AG09309 (cell line): ENCODE results near the gene SOD3.
A peak's percentile ranks its signal among the peaks of the same experiment; 100 is the strongest.

ENCODE experiments used
- DNase-seq: peaks from one replicate; pipeline ENCODE4 v3.0.0-alpha.2; 2010; ENCODE audit warnings: low read depth
- H3K4me3 ChIP-seq: 2 replicates; pipeline ENCODE4 v1.5.1; 2011; ENCODE audit warnings: mild to moderate bottlenecking, low read depth, low read length, moderate library complexity; ENCODE audit not compliant: control insufficient read depth
- TF ChIP-seq, protein P1 (sequence below): IDR thresholded peaks from 2 replicates; pipeline ENCODE4 v1.5.1; 2011; ENCODE audit warnings: mild to moderate bottlenecking, low read depth, low read length, inconsistent platforms; ENCODE audit not compliant: insufficient read depth, control insufficient read depth; ENCODE audit errors: missing control alignments

Gene SOD3

DNA sequence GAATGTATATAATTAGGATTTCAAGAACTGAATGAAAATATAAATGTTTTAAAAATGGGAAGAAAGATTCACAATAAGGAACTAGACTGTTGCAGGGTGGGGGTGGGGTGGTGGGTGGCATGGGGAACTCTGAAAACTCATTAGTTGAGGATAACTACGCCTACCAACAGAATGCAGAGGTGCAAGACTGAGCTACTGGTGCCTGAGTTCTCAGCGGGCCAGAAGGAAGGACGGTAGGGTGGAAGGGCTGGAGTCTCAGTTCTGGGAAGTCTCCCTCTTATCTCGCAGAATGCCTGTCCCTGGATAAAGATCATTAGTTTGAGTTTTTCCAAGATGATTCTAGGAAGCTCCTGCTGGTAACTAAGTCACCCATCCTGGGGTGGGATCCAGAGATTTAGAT, 1.3 kb upstream of the SOD3 start:
- no peak overlapping the region for H3K4me3 ChIP-seq
- no peak for DNase-seq
- TF ChIP-seq, protein P1, sequence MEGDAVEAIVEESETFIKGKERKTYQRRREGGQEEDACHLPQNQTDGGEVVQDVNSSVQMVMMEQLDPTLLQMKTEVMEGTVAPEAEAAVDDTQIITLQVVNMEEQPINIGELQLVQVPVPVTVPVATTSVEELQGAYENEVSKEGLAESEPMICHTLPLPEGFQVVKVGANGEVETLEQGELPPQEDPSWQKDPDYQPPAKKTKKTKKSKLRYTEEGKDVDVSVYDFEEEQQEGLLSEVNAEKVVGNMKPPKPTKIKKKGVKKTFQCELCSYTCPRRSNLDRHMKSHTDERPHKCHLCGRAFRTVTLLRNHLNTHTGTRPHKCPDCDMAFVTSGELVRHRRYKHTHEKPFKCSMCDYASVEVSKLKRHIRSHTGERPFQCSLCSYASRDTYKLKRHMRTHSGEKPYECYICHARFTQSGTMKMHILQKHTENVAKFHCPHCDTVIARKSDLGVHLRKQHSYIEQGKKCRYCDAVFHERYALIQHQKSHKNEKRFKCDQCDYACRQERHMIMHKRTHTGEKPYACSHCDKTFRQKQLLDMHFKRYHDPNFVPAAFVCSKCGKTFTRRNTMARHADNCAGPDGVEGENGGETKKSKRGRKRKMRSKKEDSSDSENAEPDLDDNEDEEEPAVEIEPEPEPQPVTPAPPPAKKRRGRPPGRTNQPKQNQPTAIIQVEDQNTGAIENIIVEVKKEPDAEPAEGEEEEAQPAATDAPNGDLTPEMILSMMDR, result no peak

DNA sequence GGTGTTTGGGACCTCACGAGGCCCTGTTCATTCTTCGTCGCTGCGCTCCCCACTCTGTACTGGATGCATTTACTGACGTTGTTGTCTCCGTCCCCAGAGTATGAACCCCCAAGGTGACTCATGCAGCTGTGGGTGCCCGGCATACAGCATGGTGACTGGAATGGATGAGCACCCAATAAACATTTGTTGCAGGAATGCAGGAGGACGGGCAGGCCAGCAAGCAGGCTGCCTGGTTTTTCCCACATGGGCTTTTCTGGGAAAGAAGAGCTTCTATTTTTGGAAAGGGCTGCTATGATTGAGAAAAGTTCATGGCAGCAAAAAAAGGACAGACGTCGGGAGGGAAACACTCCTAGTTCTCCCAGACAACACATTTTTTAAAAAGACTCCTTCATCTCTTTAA, 893 bp upstream of the SOD3 start:
- peak; percentile 75 for DNase-seq
- TF ChIP-seq, protein P1, result no peak
- peak overlapping the region; percentile 41; the same call in 1 of the 2 replicates for H3K4me3 ChIP-seq

DNA sequence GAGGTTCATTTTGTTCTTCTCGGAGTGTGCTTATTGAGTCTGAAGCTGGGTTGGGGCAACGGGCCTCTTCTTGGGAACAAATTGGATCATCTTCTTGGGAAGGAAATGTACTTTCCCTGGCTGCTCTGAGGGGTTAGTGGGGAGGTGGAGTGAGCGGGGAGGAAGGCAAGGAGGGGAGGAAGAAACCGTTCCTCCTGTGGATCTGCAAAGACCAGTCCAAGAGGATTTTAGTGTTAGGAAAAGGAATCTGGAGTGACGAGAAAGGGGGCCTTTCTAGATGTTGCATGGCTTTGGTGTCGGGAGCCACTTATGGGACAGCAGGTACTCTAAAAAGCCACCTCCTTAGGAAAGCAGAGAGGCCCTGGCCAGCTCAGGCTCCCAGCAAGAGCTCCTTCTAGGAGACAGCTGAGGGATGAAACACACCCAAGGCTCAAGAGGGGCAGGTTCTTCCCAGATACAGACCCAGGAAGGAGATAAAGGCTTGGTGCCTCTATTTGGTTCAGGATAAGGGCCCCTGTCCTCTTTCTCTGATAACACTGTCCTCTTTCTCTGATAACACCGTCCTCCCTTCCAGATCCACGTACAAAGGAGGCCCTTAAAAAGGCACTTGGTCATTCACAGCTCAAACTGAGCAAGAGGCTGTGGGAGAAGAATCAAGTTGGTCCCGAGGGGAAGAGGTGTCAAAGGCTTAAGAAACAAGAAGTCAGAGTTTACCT, 451 bp downstream of the SOD3 start:
- TF ChIP-seq, protein P1, result no peak
- peak overlapping the region; percentile 41 for H3K4me3 ChIP-seq
- DNase-seq, result no peak

DNA sequence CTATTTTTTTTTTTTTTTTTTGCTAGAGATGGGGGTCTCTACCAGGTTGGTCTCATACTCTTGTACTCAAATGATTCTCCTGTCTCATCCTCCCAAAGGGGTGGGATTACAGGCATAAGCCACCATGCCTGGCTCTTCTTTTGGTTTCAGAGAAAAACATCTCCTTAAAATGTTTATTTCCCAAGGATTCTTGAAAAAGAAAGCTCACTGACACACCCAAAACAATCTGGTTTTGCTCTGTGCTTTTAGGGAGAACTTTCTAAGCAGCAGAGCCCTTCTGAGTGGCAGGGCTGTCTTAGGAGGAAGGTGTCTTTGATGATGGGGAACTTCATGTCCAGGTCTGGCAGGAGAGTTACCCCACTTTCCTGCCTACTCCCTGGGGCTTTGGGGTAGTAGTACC, 1.2 kb downstream of the SOD3 start:
- no peak overlapping the region for H3K4me3 ChIP-seq
- TF ChIP-seq, protein P1, result no peak
- no peak for DNase-seq

DNA sequence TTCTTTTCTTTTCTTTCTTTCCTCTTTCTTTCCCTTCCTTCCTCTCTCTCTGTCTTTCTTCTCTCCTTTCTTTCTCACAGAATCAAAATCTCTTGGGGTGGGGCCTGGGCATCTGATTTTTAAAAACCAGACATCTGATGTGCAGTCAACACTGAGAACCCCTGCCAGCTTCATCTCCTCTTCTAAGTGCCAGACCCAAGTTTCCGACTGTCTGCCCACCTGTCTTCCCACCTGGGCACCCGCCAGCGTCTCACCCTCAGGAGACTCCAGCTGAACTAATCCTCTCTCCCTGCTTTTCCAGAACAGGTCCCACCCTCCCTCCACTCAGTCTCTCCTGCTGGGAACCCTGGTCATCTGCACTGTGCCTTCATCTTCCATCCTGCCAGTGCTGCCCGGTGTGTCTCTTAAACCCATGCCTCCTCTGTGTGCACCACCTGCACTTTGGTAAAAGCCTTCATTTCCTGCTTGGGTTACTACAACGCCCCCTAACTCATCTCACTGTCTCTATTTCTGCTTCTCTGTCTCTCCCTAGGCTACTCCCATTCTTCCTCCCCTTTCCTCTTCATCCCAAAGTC, 2.8 kb downstream of the SOD3 start:
- DNase-seq, result no peak
- no peak overlapping the region for H3K4me3 ChIP-seq
- TF ChIP-seq, protein P1, result no peak

DNA sequence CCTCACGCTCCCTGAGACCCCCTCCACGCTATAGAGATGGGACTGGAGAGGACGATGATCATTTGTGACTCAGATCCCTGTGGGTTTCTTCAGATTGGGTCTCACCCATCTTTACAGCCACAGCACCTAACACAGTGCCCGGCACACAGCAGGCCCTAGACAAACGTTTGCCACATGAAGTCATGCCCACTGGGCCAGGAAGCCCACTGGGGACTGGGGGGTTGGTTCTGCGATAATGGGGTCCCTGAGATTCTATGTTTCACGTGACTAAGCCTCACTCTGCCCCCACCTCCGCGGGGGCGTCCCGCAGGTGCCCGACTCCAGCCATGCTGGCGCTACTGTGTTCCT, 3.8 kb downstream of the SOD3 start:
- TF ChIP-seq, protein P1, result no peak
- H3K4me3 ChIP-seq, result no peak overlapping the region
- DNase-seq, result no peak
